OCI-M1 (cell line): ENCODE measurements around the gene HMG20B.

Experiments used
- DNase-seq: peaks from one replicate; lab custom pipeline; 2025; lab: John Stamatoyannopoulos, UW

HMG20B gene

GRCh38 chr19:3537438-3538240 lies 35.1 kb upstream of the HMG20B start:
- DNase-seq: no peak

DNA sequence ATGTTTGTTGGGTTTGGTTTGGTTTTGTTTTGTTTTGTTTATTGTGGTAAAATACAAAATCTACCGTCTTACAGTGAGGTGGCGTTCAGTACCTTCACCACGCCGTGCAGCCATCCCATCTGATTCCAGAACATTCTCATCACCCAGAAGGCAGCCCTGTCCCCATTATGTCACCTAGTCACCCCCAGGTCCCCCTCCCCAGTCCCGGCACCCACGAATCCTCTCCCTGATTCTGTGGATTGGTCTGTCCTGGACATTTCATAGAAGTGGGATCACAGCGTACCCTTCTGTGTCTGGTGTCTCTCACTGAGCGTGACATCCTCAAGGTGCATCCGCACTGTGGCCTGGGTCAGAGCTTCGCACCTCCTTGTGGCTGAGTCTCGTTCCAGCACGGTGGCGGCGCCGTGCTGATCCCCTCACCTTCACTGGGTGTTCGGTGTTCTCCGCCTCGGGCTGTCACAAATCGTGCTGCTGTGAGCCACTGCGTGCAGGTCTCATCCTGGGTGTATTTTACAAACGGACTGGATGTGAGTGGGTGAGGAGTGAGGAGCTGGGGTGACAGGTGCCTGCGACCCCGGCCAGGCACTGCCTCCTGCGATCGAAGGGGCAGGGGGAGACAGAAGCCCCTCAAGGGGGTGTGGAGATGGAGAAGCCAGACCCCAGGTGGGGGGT lies 34.4 kb upstream of the HMG20B start:
- DNase-seq: no peak

- no peak for DNase-seq
Observed at GRCh38 chr19:3538965-3539755, 33.6 kb upstream of the HMG20B start, which contains the start of gene TEKTIP1. Gene TEKTIP1 (plus strand): TSS chr19:3539174. CDS start chr19:3539178, 4 bp downstream.

DNA sequence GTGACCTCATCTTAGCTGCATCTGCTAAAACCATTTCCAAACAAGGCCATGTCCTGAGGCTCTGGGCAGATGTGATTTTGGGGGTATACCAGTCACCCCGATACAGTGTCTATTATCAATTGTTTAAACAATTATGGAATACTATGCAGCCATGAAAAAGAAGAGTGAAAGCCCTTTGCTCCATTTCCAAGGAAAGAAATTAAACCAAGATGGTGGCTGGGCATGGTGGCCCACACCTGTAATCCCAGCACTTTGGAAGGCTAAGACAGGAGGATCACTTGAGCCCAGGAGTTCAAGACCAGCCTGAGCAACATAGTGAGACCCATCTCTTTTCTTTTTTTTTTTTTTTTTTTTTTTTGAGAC lies 33.0 kb upstream of the HMG20B start:
- no peak for DNase-seq

DNA sequence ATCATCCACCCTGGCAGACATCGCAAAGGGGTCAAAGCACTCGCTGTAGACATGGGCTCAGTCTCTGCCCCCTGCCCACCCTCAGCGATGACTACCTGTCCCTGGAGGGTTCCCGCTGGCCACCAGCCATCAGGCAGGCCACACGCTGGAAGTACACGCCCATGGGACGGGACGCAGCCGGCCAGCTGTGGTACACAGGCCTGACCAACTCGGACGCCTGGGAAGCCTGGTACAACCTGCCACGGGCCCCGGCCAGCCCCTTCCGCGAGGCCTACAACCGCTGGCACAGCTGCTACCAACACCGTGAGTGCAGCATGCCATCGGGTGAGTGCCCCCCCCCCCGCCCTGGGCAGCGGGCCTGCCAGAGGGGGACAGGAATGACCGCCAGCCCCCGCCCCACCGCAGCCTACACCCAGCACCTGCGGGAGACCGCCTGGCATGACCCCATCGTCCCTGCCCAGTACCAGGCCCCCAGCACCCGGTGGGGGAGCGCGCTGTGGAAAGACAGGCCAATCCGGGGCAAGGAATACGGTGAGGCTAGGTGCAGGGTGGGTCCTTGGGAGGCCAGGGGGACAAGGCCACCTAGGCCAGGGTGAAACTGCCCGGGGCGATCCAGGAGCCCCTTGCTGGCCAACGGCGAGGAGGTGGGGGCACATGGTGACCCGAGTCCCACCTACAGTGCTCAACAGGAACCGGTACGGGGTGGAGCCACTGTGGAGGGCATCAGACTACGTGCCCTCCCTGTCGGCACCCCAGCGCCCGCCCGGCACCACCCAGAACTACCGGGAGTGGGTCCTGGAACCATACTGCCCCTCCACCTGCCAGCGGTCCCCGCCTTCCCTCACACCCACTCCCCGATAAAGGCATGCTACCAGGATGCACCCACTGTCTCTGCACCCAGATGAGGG lies 29.3 kb upstream of the HMG20B start:
- no peak for DNase-seq

DNA sequence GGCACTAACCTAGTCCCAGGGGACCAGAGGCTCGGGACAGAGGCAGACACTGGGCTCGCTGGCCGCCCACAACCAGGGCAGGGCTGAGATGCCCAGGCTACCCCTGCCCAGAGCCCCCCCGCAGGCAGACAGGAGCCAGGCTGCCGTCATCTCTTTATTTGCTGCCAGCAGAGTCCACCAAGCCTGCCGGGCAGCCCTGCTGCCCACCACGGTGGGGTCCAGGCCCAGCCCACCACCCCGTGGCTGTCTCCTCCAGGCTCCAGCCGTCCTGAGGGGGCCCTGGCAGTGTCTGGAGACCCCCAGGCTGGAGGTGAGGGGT lies 28.7 kb upstream of the HMG20B start:
- DNase-seq: no peak

GRCh38 chr19:3544742-3545668 lies 27.7 kb upstream of the HMG20B start:
- DNase-seq: peak; percentile 72

DNA sequence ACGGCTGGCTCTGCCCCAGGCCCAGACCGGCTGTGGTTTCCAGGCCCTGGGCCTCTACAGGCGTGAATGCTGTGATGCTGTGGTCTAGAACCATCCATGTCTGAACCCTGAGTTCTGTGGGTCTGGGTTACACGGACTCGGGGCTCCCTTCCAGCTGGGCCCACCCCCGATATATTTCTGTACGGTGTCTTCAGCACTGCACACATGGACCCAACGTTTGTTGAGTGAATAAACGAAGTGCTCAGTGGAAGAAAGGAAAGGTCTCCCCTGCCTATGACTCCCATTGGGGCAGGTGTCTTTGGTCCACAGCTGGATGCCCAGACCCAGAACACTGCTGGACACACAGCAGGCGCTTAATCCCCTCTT lies 27.1 kb upstream of the HMG20B start:
- DNase-seq: no peak

- DNase-seq: no peak
Observed at GRCh38 chr19:3546119-3546518, 26.6 kb upstream of the HMG20B start.

- DNase-seq: no peak
Observed at GRCh38 chr19:3547301-3547731, 25.4 kb upstream of the HMG20B start.

DNA sequence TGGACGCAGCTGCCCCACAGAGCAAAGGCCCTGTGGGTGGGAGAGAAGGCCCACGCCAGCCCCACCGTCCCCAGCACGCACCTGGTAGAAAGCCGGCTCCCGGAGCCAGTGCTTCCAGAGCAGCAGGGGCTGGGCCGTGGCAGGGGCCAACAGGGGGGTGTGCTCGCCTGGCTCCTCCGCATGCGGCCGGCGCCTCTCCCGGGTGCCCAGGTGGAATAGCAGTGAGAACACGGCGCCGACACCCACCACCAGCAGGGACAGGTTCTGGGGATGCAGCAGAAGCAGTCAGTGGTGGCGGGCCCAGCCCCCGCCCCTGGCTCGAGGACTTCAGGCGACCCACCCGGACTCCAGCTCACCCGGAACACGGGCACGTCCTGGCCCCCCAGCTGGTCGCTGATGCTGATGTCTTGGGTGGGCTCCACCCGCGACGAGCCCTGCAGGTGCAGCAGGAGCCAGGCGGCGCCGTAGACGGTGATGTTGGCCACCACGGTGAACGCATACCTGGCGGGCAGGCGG lies 24.9 kb upstream of the HMG20B start:
- no peak for DNase-seq

GRCh38 chr19:3548606-3549005 lies 24.1 kb upstream of the HMG20B start:
- no peak for DNase-seq

GRCh38 chr19:3549816-3550215 lies 22.9 kb upstream of the HMG20B start:
- DNase-seq: no peak

DNA sequence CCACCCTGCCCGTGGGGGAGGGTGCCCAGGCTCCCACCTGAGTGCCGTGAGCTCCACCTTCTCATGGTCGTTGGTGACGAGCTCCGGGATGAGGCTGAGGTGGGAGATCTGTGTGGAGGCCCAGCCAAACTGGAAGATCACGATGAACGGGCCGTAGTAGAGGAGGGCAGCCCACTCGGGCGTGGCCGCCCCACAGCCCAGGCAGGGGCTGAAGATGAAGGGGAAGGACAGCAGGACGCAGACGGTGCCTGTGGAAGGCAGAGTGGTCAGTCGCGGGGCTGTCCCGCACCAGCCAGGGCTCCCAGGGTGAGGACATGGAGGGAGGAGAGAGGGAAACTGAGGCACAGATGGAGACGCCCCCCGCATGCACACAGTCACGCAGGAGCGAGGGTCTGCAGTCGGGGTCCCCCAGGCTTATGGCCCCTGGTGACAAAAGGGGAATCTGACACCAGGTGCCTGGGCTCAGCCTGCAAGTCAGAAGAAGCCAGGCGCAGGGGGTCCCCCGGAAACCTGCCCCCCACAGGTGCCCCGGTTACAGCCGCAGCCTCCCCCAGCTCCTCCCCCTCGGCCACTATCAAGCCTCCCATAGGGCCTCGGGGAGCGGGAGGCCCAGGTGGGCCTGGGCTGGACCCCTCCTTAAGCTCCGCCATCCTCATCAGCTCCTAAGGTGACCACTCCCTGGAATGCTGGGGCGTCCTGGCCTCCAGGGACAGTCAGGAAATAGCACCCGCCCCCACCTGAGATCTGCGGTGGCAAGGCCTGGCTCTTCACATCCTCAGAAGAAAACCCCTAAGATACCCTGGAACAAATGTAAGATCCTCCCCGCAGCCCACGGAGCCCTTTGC lies 21.6 kb upstream of the HMG20B start:
- no peak for DNase-seq

DNA sequence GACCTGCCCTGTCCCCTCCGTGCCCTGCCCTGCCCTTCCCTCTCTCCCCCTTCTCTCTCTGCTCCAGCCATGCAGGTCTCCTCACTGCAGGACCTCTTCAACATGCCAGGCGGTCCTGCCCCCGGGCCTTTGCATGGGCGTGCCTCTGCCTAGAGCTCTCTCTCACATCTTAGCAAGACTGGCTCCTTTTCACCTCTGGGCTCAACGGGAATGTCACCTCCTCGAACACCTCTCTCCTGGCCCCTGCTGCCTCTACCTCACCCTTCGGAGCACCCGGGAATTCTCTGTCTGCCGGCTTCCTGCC lies 21.0 kb upstream of the HMG20B start:
- DNase-seq: no peak

DNA sequence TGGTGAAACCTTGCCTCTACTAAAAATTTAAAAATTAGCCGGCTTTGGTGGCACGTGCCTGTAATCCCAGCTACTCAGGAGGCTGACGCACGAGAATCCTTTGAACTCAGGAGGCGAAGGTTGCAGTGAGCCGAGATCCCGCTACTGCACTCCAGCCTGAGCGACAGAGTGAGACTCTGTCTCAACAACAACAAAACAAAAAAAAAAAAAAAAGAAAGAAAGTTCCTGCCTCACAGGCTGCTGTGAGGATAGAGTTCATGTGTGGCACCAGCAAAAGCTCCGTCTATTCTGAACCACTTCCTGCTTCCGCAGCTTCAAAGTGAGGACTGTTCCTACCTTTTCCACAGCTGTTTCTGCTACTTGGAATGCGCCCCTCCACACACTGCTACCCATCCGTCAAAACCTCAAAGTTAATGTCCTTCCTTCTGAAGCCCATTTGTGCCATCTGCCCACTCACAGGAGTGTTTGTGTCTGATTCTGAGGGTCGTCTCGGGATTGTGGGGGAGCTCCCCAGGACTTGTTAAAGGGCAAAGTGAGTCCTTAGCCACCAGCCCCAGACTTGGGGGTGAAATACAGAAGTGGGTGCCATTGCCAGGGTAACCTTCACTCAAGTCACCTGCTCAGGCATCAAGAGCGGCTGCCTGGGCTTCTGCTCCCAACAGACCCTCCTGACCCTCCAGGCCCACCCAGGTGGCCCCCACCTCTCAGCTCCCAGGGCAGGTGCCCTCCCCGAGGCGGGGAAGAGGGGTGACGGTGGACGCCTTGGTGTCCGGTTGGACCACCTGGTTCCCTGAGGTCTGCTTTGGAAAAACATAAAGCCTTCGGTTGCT lies 18.3 kb upstream of the HMG20B start:
- DNase-seq: no peak

DNA sequence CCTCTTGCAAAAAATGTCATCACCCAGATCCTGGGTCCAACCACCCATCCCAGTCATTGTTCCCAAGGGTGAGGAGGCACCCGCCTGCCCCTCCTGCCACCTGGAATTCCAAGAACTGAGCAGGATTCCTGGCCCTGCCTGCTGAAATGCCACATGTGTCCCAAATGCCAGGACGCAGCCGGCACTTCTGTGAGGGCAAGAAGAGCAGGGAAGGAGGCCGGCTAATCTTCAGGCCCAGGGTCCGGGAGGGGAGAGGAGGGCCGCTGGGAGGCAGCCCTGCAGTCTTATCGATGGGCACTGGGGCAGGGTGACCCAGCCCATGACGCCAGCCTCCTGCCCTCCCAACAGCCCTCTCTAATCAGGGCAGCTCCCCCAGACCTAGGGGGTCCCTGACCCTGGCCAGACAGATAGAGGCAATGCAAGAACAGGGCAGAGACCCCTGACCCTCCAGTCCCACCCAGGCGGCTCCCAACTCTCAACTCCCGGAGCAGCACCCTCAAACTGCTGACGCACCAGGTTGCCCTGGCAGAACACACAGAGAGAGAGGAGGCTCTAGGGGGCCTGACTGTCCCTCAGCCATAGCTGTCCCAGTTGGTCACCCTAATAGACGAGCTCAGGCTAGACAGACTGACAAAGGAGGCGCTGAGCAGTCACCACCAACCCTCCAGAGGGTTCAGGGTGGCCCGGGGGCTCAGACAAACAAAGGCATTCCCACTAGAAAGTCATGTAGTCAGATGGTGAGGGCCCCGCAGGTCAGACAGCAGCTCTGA lies 16.9 kb upstream of the HMG20B start:
- no peak for DNase-seq

- peak; percentile 22 for DNase-seq
Observed at GRCh38 chr19:3556423-3556977, 16.2 kb upstream of the HMG20B start.
